ENCODE measurements around the gene EIF2AK3.
"Not testable (repeated sequence)": the region's sequence is repeated elsewhere in the genome, so short reads cannot be mapped to it uniquely, and the experiment has no call there.

Gene EIF2AK3

GRCh38 chr2:88658326-88658725 lies 31.1 kb upstream of the EIF2AK3 start:
- H3K9ac ChIP-seq (ENCODE audit: low read depth, low read length), result no peak overlapping the region
- peak overlapping the region; percentile 84 for H3K27ac ChIP-seq (ENCODE audit: low read depth, low read length)
- H3K4me1 ChIP-seq (ENCODE audit: control insufficient read depth, insufficient read depth, low read length), result peaks cover 18% of the 10 kb centered on the region
- no peaks in the 10 kb centered on the region for H3K36me3 ChIP-seq (ENCODE audit: control insufficient read depth, insufficient read depth, low read length)
- no peaks in the 10 kb centered on the region for H3K9me3 ChIP-seq (ENCODE audit: control insufficient read depth, insufficient read depth, low read length)
- no peak overlapping the region for H3K4me3 ChIP-seq (ENCODE audit: low read depth, low read length)
- H3K27me3 ChIP-seq (ENCODE audit: control insufficient read depth, insufficient read depth, low read length), result no peaks in the 10 kb centered on the region

- Histone ChIP-seq H3K4me3 (ENCODE audit: low read depth, low read length) (no peak overlapping the region), H3K27ac (ENCODE audit: low read depth, low read length) (no peak overlapping the region), H3K4me1 (ENCODE audit: control insufficient read depth, insufficient read depth, low read length) (peaks cover 18% of the 10 kb centered on the region), H3K36me3 (ENCODE audit: control insufficient read depth, insufficient read depth, low read length) (no peaks in the 10 kb centered on the region), H3K9me3 (ENCODE audit: control insufficient read depth, insufficient read depth, low read length) (no peaks in the 10 kb centered on the region), H3K27me3 (ENCODE audit: control insufficient read depth, insufficient read depth, low read length) (no peaks in the 10 kb centered on the region), H3K9ac (ENCODE audit: low read depth, low read length) (no peak overlapping the region)
Measured at GRCh38 chr2:88657131-88657530, 29.9 kb upstream of the EIF2AK3 start.

GRCh38 chr2:88656690-88657089 lies 29.4 kb upstream of the EIF2AK3 start:
- H3K36me3 ChIP-seq (ENCODE audit: control insufficient read depth, insufficient read depth, low read length), result no peaks in the 10 kb centered on the region
- H3K9me3 ChIP-seq (ENCODE audit: control insufficient read depth, insufficient read depth, low read length), result no peaks in the 10 kb centered on the region
- H3K4me1 ChIP-seq (ENCODE audit: control insufficient read depth, insufficient read depth, low read length), result peaks cover 18% of the 10 kb centered on the region
- no peaks in the 10 kb centered on the region for H3K27me3 ChIP-seq (ENCODE audit: control insufficient read depth, insufficient read depth, low read length)
- no peak overlapping the region for H3K27ac ChIP-seq (ENCODE audit: low read depth, low read length)
- no peak overlapping the region for H3K9ac ChIP-seq (ENCODE audit: low read depth, low read length)
- H3K4me3 ChIP-seq (ENCODE audit: low read depth, low read length), result no peak overlapping the region

DNA sequence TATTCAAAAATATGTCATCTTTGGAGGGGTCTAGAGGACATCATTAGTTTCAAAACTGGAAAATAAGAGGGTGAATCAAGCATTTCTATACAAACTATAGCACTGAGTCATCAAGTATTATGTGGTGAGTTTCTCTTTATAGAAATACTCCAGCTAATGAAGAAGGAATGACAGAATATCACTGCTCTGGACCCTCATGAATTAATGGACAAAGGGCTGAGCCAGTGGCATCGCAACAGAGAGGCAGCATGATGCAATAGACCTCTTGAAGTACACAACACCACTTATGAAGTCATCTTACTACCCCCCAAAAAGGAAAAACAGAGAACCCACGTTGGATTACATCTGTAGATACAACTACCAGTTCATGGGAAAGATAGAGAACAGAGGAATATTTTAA lies 27.4 kb upstream of the EIF2AK3 start:
- Histone ChIP-seq H3K27me3 (ENCODE audit: control insufficient read depth, insufficient read depth, low read length) (no peaks in the 10 kb centered on the region), H3K27ac (ENCODE audit: low read depth, low read length) (no peak overlapping the region), H3K9me3 (ENCODE audit: control insufficient read depth, insufficient read depth, low read length) (no peaks in the 10 kb centered on the region), H3K9ac (ENCODE audit: low read depth, low read length) (no peak overlapping the region), H3K36me3 (ENCODE audit: control insufficient read depth, insufficient read depth, low read length) (no peaks in the 10 kb centered on the region), H3K4me3 (ENCODE audit: low read depth, low read length) (no peak overlapping the region), H3K4me1 (ENCODE audit: control insufficient read depth, insufficient read depth, low read length) (peaks cover 16% of the 10 kb centered on the region)

GRCh38 chr2:88651646-88652045 lies 24.4 kb upstream of the EIF2AK3 start:
- no peaks in the 10 kb centered on the region for H3K9me3 ChIP-seq (ENCODE audit: control insufficient read depth, insufficient read depth, low read length)
- no peak overlapping the region for H3K4me3 ChIP-seq (ENCODE audit: low read depth, low read length)
- no peak overlapping the region for H3K9ac ChIP-seq (ENCODE audit: low read depth, low read length)
- no peaks in the 10 kb centered on the region for H3K4me1 ChIP-seq (ENCODE audit: control insufficient read depth, insufficient read depth, low read length)
- no peaks in the 10 kb centered on the region for H3K27me3 ChIP-seq (ENCODE audit: control insufficient read depth, insufficient read depth, low read length)
- H3K27ac ChIP-seq (ENCODE audit: low read depth, low read length), result no peak overlapping the region
- no peaks in the 10 kb centered on the region for H3K36me3 ChIP-seq (ENCODE audit: control insufficient read depth, insufficient read depth, low read length)

GRCh38 chr2:88645291-88645882 lies 18.1 kb upstream of the EIF2AK3 start:
- not testable (repeated sequence) for H3K4me1 ChIP-seq (ENCODE audit: control insufficient read depth, insufficient read depth, low read length); H3K9ac ChIP-seq (ENCODE audit: low read depth, low read length); H3K4me3 ChIP-seq (ENCODE audit: low read depth, low read length); H3K27ac ChIP-seq (ENCODE audit: low read depth, low read length); H3K36me3 ChIP-seq (ENCODE audit: control insufficient read depth, insufficient read depth, low read length); H3K9me3 ChIP-seq (ENCODE audit: control insufficient read depth, insufficient read depth, low read length); H3K27me3 ChIP-seq (ENCODE audit: control insufficient read depth, insufficient read depth, low read length)

DNA sequence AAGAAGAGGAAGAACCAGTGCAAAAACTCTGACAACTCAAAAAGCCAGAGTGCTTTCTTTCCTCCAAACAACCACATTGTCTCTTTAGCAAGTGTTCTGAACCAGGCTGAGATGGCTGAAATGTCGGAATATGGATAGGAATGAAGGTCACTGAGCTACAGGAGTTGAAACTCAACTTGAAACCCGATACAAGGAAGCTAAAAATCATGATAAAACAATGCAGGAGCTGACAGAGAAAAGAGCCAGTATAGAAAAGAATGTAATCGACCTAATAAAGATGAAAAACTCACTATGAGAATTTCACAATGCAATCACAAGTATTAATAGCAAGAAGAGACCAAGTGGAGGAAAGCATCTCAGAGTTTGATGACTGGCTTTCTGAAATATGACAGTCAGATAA lies 15.0 kb upstream of the EIF2AK3 start:
- Histone ChIP-seq H3K4me3 (ENCODE audit: low read depth, low read length) (no peak overlapping the region), H3K27me3 (ENCODE audit: control insufficient read depth, insufficient read depth, low read length) (no peaks in the 10 kb centered on the region), H3K4me1 (ENCODE audit: control insufficient read depth, insufficient read depth, low read length) (peaks cover 11% of the 10 kb centered on the region), H3K36me3 (ENCODE audit: control insufficient read depth, insufficient read depth, low read length) (no peaks in the 10 kb centered on the region), H3K9ac (ENCODE audit: low read depth, low read length) (no peak overlapping the region), H3K9me3 (ENCODE audit: control insufficient read depth, insufficient read depth, low read length) (no peaks in the 10 kb centered on the region), H3K27ac (ENCODE audit: low read depth, low read length) (no peak overlapping the region)

DNA sequence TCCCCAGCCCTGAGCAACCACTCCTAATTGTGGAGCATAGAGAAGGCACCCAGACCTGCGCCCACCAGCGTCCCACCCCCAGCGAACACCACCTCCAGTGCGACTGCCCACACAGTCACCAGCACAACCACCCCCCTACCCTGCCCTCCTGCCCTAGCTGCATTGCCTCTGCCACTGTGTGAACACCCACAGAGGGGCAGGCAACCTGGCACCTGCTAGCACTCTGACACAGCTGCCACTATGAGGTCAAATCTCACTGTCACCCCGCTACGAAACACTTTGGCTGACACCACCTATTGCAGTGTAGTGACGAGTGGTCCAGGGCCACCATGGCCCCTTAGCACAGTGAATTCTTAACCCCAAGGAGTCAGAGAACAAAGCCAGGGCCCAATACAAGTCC lies 14.1 kb upstream of the EIF2AK3 start:
- Histone ChIP-seq H3K9ac (ENCODE audit: low read depth, low read length) (no peak overlapping the region), H3K9me3 (ENCODE audit: control insufficient read depth, insufficient read depth, low read length) (no peaks in the 10 kb centered on the region), H3K36me3 (ENCODE audit: control insufficient read depth, insufficient read depth, low read length) (no peaks in the 10 kb centered on the region), H3K27ac (ENCODE audit: low read depth, low read length) (no peak overlapping the region), H3K27me3 (ENCODE audit: control insufficient read depth, insufficient read depth, low read length) (no peaks in the 10 kb centered on the region), H3K4me3 (ENCODE audit: low read depth, low read length) (no peak overlapping the region), H3K4me1 (ENCODE audit: control insufficient read depth, insufficient read depth, low read length) (peaks cover 11% of the 10 kb centered on the region)

DNA sequence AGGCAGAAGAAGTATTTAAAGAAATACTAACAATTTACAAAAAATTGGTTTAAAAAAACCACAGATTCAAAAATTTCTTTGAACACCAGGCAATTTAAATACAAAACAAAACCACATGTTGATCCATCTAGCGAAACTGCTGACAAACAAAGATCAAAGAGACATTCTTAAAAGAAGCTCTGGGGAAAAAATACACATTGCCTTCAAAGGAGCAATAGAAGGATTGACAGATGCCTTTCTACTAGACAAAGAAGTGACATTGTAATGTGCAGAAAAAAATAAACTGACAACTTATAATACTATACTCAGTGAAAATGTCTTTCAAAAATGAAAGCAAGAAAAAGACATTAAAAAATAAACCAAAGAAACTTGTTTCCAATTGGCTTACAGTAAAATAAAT lies 12.6 kb upstream of the EIF2AK3 start:
- Histone ChIP-seq H3K4me3 (ENCODE audit: low read depth, low read length) (no peak overlapping the region), H3K9me3 (ENCODE audit: control insufficient read depth, insufficient read depth, low read length) (no peaks in the 10 kb centered on the region), H3K27ac (ENCODE audit: low read depth, low read length) (no peak overlapping the region), H3K27me3 (ENCODE audit: control insufficient read depth, insufficient read depth, low read length) (no peaks in the 10 kb centered on the region), H3K36me3 (ENCODE audit: control insufficient read depth, insufficient read depth, low read length) (no peaks in the 10 kb centered on the region), H3K4me1 (ENCODE audit: control insufficient read depth, insufficient read depth, low read length) (peaks cover 11% of the 10 kb centered on the region), H3K9ac (ENCODE audit: low read depth, low read length) (no peak overlapping the region)

DNA sequence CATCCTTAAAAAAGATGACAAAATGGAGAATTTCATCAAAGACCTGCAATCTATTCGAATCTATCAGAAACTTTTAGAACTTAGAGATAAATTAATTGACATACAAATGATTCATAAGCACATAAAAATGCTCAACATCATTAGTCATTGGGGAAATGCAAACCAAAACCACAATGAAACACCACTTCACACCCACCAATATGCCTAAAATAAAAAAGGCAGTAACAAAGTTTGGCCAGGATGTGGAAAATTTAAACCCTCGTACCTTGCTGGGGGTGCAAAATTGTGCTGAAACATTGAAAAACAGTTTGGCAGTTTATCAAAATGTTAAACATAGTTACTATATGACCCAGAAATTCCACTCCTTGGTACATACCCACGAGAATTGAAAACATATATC lies 11.5 kb upstream of the EIF2AK3 start:
- H3K4me1 ChIP-seq (ENCODE audit: control insufficient read depth, insufficient read depth, low read length), result peaks cover 11% of the 10 kb centered on the region
- no peak overlapping the region for H3K9ac ChIP-seq (ENCODE audit: low read depth, low read length)
- H3K4me3 ChIP-seq (ENCODE audit: low read depth, low read length), result no peak overlapping the region
- H3K36me3 ChIP-seq (ENCODE audit: control insufficient read depth, insufficient read depth, low read length), result no peaks in the 10 kb centered on the region
- no peak overlapping the region for H3K27ac ChIP-seq (ENCODE audit: low read depth, low read length)
- H3K27me3 ChIP-seq (ENCODE audit: control insufficient read depth, insufficient read depth, low read length), result no peaks in the 10 kb centered on the region
- H3K9me3 ChIP-seq (ENCODE audit: control insufficient read depth, insufficient read depth, low read length), result no peaks in the 10 kb centered on the region

DNA sequence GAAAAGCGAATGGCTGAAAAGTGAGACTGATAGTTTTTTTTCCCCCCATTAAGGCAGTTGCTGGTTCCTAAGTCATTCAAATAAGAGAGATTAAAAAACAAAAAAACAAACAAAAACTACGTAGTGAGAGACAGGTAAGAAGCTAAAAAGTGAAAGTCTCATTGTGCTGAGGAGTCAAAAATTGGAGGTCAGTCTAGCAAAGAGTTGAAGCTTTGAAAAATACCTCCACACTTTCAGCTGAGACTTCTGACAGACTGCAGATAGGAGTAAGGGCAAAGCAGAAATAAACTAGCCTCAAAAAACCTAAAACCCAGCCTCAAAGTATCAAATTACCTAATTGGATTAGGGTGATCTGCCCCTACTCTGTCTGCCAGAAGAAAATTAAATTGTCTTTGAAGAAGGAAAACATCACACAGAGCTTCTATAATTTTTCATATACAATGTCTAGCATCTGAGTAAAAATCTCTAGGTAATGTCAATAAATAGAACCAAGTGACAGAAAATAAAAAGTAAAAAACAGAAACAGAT lies 10.9 kb upstream of the EIF2AK3 start:
- Histone ChIP-seq H3K27ac (ENCODE audit: low read depth, low read length) (no peak overlapping the region), H3K4me1 (ENCODE audit: control insufficient read depth, insufficient read depth, low read length) (peaks cover 11% of the 10 kb centered on the region), H3K27me3 (ENCODE audit: control insufficient read depth, insufficient read depth, low read length) (no peaks in the 10 kb centered on the region), H3K9ac (ENCODE audit: low read depth, low read length) (no peak overlapping the region; the same call in 1 of the 2 replicates), H3K36me3 (ENCODE audit: control insufficient read depth, insufficient read depth, low read length) (no peaks in the 10 kb centered on the region), H3K4me3 (ENCODE audit: low read depth, low read length) (peak overlapping the region; percentile 37; the same call in 1 of the 2 replicates), H3K9me3 (ENCODE audit: control insufficient read depth, insufficient read depth, low read length) (no peaks in the 10 kb centered on the region)
